ENCODE results near the gene OR4E1.
"Not testable (repeated sequence)": the region's sequence is repeated elsewhere in the genome, so short reads cannot be mapped to it uniquely, and the experiment has no call there.

The OR4E1 gene

GRCh38 chr14:21673718-21674117, at the start of gene OR4E1:
Gene OR4E1, minus strand, starts transcription at chr14:21673818. Its CDS starts 2,883 bp downstream, at chr14:21670935.
- DNase-seq (ENCODE audit: low read depth in 2 of 2), result no peak

GRCh38 chr14:21721504-21721903, 47.9 kb upstream of the OR4E1 start:
- no peak for DNase-seq (ENCODE audit: low read depth in 2 of 2)

- no peak for DNase-seq (ENCODE audit: low read depth in 2 of 2)
Observed at GRCh38 chr14:21719841-21720240, 46.2 kb upstream of the OR4E1 start.

- DNase-seq (ENCODE audit: low read depth in 2 of 2), result no peak
Observed at GRCh38 chr14:21714318-21714929, 40.8 kb upstream of the OR4E1 start.

- no peak for DNase-seq (ENCODE audit: low read depth in 2 of 2)
Observed at GRCh38 chr14:21712036-21712435, 38.4 kb upstream of the OR4E1 start.

GRCh38 chr14:21711360-21711961, 37.8 kb upstream of the OR4E1 start:
- no peak for DNase-seq (ENCODE audit: low read depth in 2 of 2)

GRCh38 chr14:21704338-21704737, 30.7 kb upstream of the OR4E1 start:
- DNase-seq (ENCODE audit: low read depth in 2 of 2), result no peak

GRCh38 chr14:21703357-21704326, 30.0 kb upstream of the OR4E1 start:
- no peak for DNase-seq (ENCODE audit: low read depth in 2 of 2)

GRCh38 chr14:21702316-21702715, 28.7 kb upstream of the OR4E1 start:
- DNase-seq (ENCODE audit: low read depth in 2 of 2), result no peak

- DNase-seq (ENCODE audit: low read depth in 2 of 2), result no peak
Observed at GRCh38 chr14:21699551-21699950, 25.9 kb upstream of the OR4E1 start.

GRCh38 chr14:21698538-21698937, 24.9 kb upstream of the OR4E1 start:
- not testable (repeated sequence) for DNase-seq (ENCODE audit: low read depth in 2 of 2)

- DNase-seq (ENCODE audit: low read depth in 2 of 2), result not testable (repeated sequence)
Observed at GRCh38 chr14:21697662-21698061, 24.0 kb upstream of the OR4E1 start.

GRCh38 chr14:21694425-21694824, 20.8 kb upstream of the OR4E1 start:
- no peak for DNase-seq (ENCODE audit: low read depth in 2 of 2)

- no peak for DNase-seq (ENCODE audit: low read depth in 2 of 2)
Observed at GRCh38 chr14:21686468-21686867, 12.8 kb upstream of the OR4E1 start.

GRCh38 chr14:21680072-21680471, 6.5 kb upstream of the OR4E1 start:
- no peak for DNase-seq (ENCODE audit: low read depth in 2 of 2)

GRCh38 chr14:21675566-21675965, 1.9 kb upstream of the OR4E1 start:
- DNase-seq (ENCODE audit: low read depth in 2 of 2), result no peak

- DNase-seq (ENCODE audit: low read depth in 2 of 2), result no peak
Observed at GRCh38 chr14:21672116-21672515, 1.5 kb downstream of the OR4E1 start.

GRCh38 chr14:21671371-21671770, 2.2 kb downstream of the OR4E1 start:
- no peak for DNase-seq (ENCODE audit: low read depth in 2 of 2)

- no peak for DNase-seq (ENCODE audit: low read depth in 2 of 2)
Observed at GRCh38 chr14:21669284-21669683, 4.3 kb downstream of the OR4E1 start.

GRCh38 chr14:21668377-21668776, 5.2 kb downstream of the OR4E1 start:
- DNase-seq (ENCODE audit: low read depth in 2 of 2), result no peak

GRCh38 chr14:21656980-21657379, 16.6 kb downstream of the OR4E1 start:
- DNase-seq (ENCODE audit: low read depth in 2 of 2), result no peak

GRCh38 chr14:21654215-21654614, 19.4 kb downstream of the OR4E1 start:
- DNase-seq (ENCODE audit: low read depth in 2 of 2), result no peak
